Neuron (in vitro differentiated cells): ENCODE measurements around the gene MPRIP.

Source experiments
- H2AFZ ChIP-seq: one replicate; pipeline ENCODE4 v1.6.1; 2013; ENCODE audit warnings: low read depth, mild to moderate bottlenecking, inconsistent platforms, low read length, moderate library complexity
- H3K27me3 ChIP-seq: one replicate; pipeline ENCODE4 v1.6.1; 2013; ENCODE audit warnings: low read length; ENCODE audit not compliant: insufficient read depth
- H3K36me3 ChIP-seq: one replicate; pipeline ENCODE4 v1.6.1; 2013; ENCODE audit warnings: low read length; ENCODE audit not compliant: insufficient read depth
- H3K4me1 ChIP-seq: one replicate; pipeline ENCODE4 v1.6.1; 2013; ENCODE audit warnings: low read length; ENCODE audit not compliant: insufficient read depth
- H3K4me3 ChIP-seq: 2 replicates; pipeline ENCODE4 v1.5.1; 2013; ENCODE audit warnings: mild to moderate bottlenecking, low read length, moderate library complexity
- H3K9me3 ChIP-seq: one replicate; pipeline ENCODE4 v1.6.1; 2013; ENCODE audit warnings: low read length

Gene MPRIP

DNA sequence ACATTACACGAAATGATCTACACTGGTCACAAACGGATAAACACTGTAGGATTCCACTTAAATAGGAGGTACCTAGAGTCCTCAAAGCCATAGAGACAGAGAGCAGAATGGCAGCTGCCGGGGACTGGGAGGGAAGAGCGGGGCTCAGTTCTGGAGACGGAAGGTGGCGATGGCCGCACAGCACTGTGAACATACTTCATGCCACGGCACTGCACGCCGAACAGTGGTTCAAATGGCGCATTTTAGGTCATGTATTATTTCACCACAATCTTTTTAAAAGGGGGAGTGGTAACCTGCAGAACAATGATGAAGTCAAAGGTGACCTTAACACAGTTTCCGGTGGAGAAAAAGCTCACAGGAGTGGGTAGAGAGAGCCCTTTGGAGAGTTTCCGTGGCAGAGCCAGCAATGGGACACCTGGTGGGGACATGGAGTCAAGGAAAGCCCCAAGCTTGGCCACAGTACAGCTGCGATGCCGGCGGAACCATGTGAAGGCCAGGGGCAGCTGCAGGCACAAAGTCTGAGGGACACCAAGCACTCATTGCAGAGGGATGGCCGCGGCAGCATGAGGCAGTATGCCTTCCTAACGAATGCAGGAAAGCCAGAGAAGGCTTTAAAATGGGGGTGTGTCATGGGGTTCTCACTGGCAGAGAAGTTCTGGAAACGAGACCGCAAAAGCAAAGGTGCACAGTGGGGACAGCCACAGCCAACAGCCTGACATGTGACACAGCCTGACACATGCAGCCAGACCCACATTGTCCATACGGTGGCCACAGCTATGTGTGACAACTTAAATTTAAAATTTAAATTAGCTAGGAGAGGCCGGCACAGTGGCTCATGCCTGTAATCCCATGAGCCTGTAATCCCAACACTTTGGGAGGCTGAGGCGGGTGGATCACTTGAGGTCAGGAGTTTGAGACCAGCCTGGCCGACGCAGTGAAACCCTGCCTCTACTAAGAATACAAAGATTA, 187.4 kb downstream of the MPRIP start:
- Histone ChIP-seq H3K27me3 (no peaks in the 10 kb centered on the region), H2AFZ (no peak overlapping the region), H3K4me3 (no peak overlapping the region), H3K36me3 (peaks cover 72% of the 10 kb centered on the region), H3K4me1 (no peaks in the 10 kb centered on the region), H3K9me3 (no peaks in the 10 kb centered on the region)

DNA sequence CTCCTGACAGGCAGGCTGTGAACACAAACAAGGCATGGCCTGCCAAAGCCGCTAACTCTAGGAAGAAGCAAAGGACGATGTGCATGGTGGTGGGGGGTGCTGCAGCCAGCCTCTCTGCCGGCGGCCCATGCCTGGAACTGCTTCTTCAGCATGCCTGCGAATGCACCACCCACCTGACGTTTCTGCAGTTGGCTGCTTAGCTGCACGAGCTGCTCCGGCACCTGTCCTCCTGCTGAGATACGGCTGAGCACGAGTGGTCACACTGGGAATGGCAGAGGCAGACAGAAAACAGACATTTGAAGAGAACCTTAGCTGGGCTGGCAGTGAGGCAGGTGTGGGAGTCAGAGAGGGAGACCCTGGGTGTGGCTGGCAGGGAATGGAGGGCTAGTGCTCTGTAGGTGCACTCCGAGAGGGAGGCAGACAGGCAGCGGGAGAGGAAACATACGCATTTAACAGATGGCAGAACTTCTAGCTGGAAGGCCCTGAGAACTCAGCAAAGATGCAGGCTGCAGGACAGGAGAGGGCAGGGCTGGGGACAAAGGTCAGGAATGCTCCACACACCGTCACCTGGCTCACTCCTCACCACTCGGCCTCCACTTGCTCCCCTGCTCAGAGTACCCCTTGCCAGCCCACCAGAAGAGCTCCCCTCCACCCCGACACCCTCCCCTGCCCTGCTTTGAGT, 189.5 kb downstream of the MPRIP start:
- Histone ChIP-seq H3K27me3 (no peaks in the 10 kb centered on the region), H3K9me3 (no peaks in the 10 kb centered on the region), H3K36me3 (peaks cover 52% of the 10 kb centered on the region), H2AFZ (no peak overlapping the region), H3K4me1 (peaks cover 13% of the 10 kb centered on the region), H3K4me3 (no peak overlapping the region)

DNA sequence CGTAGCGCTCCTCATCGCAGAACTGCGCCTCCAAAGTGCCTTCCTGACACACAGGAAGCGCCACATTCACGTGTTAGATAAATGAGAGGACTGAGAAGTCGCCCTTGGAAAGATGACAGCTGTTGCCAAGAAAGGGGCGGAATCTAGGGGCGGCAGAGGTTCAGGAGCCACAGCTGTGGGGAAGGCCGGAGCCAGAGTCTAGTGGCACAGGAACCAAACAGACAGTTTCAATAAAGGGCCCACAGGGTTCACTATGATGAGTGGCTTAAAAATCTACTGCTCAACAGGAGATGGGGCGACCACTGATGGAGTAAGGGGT, 190.0 kb downstream of the MPRIP start:
- no peak overlapping the region for H3K4me3 ChIP-seq
- H3K36me3 ChIP-seq: peaks cover 46% of the 10 kb centered on the region
- H3K9me3 ChIP-seq: no peaks in the 10 kb centered on the region
- H3K4me1 ChIP-seq: peaks cover 13% of the 10 kb centered on the region
- H3K27me3 ChIP-seq: no peaks in the 10 kb centered on the region
- H2AFZ ChIP-seq: no peak overlapping the region

DNA sequence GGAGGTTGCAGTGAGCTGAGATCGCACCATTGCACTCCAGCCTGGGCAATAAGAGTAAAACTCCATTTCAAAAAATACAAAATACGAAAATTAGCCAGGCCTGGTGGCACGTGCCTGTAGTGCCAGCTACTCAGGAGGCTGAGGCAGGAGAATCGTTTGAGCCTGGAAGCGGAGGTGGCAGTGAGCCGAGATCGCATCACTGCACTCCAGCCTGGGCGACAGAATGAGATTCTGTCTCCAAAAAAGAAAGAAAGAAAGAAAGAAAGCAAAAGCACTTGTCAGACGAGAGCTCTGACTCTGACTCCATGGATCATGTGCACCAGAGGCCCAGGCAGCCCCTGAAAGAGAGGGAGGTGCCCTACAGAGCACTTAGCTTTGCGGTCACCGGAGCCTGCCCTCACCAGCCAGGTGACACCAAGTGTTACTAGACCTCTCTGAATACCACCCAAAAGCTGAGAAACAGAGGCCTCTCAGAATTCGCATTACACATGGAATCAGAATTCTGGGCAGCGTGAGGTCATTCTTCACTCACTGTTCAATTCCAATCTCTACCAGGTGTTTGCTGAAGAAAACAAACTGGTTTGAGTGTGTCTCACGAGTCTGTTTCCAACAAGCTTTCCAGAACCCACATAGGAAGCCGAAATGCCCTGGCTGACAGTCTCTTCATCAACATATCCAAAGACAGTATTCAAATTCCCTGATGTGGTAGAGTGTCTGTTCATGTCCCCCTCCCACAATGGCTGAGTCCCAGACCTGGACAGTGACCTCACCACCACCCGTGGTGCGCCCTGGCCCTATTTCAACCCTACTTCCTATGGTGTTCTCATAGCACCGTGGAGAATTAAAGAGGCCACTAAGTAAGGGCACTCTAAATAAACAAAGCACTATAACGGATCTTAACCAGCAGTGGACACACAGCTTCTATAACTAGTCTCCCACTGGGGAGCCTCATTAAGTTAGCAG, 193.2 kb downstream of the MPRIP start:
- Histone ChIP-seq H2AFZ (no peak overlapping the region), H3K4me1 (peaks cover 13% of the 10 kb centered on the region), H3K27me3 (no peaks in the 10 kb centered on the region), H3K9me3 (no peaks in the 10 kb centered on the region), H3K4me3 (peak overlapping the region; percentile 97), H3K36me3 (peaks cover 17% of the 10 kb centered on the region)

DNA sequence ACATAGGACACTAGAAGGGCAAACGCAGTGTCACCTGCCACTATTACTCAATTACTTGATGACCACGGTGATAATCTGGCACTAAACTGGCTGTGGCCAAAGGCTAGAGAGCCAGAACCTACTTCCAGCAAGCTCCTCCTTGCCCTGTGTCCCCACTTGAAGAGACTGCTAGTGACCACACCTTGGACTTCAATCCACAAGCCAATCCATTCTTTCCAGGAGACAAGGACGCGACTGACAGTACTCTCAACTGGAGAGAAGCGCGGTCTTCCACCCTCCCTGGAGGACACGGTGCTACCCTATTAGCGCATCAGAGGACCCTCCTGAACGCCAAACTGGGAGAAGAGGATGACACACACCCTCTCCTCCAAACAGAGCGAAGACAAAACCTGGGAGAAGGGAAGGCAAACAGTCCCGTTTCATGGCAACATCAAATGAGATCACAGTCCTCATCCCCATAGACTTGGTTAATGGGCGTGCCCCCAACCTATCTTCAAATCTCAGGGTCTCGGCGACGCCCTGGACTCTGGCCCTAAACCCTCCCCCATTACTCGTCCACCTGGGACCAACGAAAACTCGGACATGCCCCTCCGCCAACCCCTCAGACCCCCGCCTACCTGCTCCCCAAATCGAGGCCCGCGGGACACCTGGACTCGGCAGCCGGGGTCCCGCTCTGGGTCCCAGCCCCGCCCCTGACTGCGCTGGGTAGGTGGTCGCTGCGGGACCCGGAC, 194.2 kb downstream of the MPRIP start:
- Histone ChIP-seq H3K4me1 (peaks cover 13% of the 10 kb centered on the region), H3K4me3 (peak overlapping the region; percentile 97), H3K27me3 (no peaks in the 10 kb centered on the region), H3K36me3 (peaks cover 13% of the 10 kb centered on the region), H2AFZ (peak overlapping the region; percentile 92), H3K9me3 (no peaks in the 10 kb centered on the region)

DNA sequence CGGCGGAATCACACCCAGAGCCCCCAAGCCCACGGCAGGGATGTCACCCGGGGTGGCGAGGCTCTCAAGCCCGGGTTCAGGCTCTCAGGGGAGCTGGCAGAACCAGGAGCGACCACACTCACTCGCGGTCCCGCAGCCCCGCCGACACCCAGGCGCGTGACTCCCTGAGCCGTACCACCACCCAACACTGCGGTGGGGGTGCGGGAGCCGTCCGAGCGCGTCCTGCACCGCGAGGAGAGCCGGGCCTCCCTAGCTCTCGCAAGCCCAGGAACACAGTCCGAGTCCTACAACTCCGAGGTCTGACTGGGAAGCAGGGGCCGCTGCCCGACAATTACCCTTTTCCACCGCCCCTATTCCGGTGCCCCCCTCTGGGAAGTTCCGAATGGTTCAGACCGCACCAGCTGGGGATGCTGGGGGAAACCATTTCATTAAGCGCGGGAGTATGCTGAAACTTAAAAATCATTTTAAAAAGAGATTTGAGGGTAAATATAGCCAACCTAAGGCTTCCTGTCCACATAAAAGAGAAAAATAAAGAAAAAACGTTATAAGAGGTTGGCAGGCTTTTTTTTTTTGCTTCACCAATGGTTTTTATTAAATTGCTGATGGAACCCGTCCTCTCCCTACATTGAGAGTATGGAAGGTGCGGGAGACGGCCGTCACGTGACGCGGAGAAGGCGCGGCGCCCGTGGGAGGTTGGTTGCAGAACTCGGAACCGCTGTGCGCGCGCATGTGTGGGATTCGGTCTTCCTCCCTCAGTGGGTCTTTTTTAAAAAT, 195.0 kb downstream of the MPRIP start, which contains the start of gene FLCN:
Gene FLCN (minus strand): TSS at position 143 of the 774 bp plus-strand sequence. CDS start 9,031 bp downstream, outside the sequence.
- peak within 1 kb of the TSS; percentile 92 for H2AFZ ChIP-seq
- peaks cover 13% of the 10 kb centered on the region for H3K4me1 ChIP-seq
- H3K9me3 ChIP-seq: no peaks in the 10 kb centered on the region
- no peaks in the 10 kb centered on the region for H3K27me3 ChIP-seq
- H3K36me3 ChIP-seq: peaks cover 10% of the 10 kb centered on the region
- H3K4me3 ChIP-seq: peak within 1 kb of the TSS; percentile 97

DNA sequence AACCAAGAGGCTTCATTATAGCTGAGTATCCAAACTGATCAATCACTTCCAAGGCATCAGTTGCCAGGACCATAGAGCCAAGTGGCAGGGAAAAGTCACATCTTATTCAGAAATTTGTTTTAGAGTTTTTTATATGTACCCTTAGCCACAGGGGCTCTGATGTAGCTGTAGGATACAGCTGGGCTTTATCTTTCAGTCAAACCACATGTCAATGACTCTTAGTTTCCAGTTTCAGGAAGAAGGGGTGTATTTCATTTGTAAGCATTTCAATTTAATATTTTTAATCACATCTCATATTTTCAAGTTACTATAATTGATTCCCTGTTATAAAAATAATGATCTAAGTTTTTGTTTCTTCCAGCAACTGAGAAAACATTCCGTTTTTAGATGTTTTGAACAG, 197.6 kb downstream of the MPRIP start:
- H3K4me1 ChIP-seq: peaks cover 13% of the 10 kb centered on the region
- peaks cover 5% of the 10 kb centered on the region for H3K36me3 ChIP-seq
- H3K9me3 ChIP-seq: no peaks in the 10 kb centered on the region
- no peak overlapping the region for H3K4me3 ChIP-seq
- H3K27me3 ChIP-seq: no peaks in the 10 kb centered on the region
- H2AFZ ChIP-seq: no peak overlapping the region

DNA sequence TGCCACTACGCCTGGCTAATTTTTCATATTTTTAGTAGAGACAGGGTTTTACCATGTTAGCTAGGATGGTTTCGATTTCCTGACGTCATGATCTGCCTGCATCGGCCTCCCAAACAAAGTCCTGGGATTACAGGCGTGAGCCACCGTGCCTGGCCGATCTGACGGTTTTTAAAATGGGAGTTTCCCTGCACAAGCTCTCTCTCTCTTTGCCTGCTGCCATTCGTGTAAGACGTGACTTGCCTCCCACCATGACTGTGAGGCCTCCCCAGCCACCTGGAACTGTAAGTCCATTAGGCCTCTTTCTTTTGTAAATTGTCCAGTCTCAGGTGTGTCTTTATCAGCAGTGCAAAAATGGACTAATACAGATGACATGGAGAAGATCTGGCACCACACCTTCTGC, 199.4 kb downstream of the MPRIP start:
- Histone ChIP-seq H2AFZ (no peak overlapping the region), H3K36me3 (peaks cover 17% of the 10 kb centered on the region), H3K27me3 (no peaks in the 10 kb centered on the region), H3K4me1 (no peaks in the 10 kb centered on the region), H3K9me3 (no peaks in the 10 kb centered on the region), H3K4me3 (no peak overlapping the region)

DNA sequence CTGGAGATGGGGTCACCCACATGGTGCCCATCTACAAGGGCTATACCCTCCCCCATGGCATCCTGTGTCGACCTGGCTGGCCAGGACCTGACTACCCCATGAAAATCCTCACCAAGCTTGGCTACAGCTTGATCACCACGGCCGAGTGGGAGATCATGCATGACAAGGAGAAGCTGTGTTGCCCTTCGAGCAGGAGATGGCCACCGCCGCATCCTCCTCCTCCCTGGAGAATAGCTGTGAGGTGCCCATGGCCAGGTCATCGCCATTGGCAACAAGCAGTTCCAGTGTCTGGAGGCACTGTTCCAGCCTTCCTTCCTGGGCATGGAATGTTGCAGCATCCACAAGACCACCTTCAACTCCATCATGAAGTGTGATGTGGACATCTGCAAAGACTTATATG, 200.0 kb downstream of the MPRIP start:
- Histone ChIP-seq H3K4me3 (no peak overlapping the region), H3K4me1 (no peaks in the 10 kb centered on the region), H3K27me3 (no peaks in the 10 kb centered on the region), H3K36me3 (peaks cover 23% of the 10 kb centered on the region), H2AFZ (no peak overlapping the region), H3K9me3 (no peaks in the 10 kb centered on the region)
